Hepatocyte (in vitro differentiated cells): Measurements from ENCODE around the gene LSR. TPM values are rescaled to one million over a fixed set of nuclear protein-coding genes. Genes with fewer than 3 reads are reported as not detected.
"Not testable (repeated sequence)": the region's sequence is repeated elsewhere in the genome, so short reads cannot be mapped to it uniquely, and the experiment has no call there.

ENCODE experiments used
- DNase-seq: peaks from one replicate; pipeline ENCODE4 v3.0.0-alpha.2; 2016; ENCODE audit warnings: low spot score
- H2AFZ ChIP-seq: fragments of 200-600 bp; sonication (generic); 2 replicates; pipeline ENCODE4 v1.6.0; 2016; ENCODE audit warnings: antibody characterized with exemption, mild to moderate bottlenecking
- H3K27ac ChIP-seq: fragments of 200-600 bp; sonication (generic); 2 replicates; pipeline ENCODE4 v1.5.1; 2016; ENCODE audit warnings: mild to moderate bottlenecking
- H3K27me3 ChIP-seq: fragments of 200-600 bp; sonication (generic); 2 replicates; pipeline ENCODE4 v1.6.1; 2016
- H3K36me3 ChIP-seq: fragments of 200-600 bp; sonication (generic); replicated peaks from 2 replicates; pipeline ENCODE4 v1.5.1; 2016; ENCODE audit warnings: low read depth; ENCODE audit not compliant: insufficient read depth
- H3K4me1 ChIP-seq: fragments of 200-600 bp; sonication (generic); 2 replicates; pipeline ENCODE4 v1.5.1; 2016; ENCODE audit warnings: mild to moderate bottlenecking, moderate library complexity; ENCODE audit not compliant: insufficient read depth
- H3K4me2 ChIP-seq: fragments of 200-600 bp; sonication (generic); 2 replicates; pipeline ENCODE4 v1.6.0; 2016
- H3K4me3 ChIP-seq: fragments of 200-600 bp; sonication (generic); 2 replicates; pipeline ENCODE4 v1.5.1; 2016; ENCODE audit warnings: mild to moderate bottlenecking
- H3K79me2 ChIP-seq: fragments of 200-600 bp; sonication (generic); 2 replicates; pipeline ENCODE4 v1.6.0; 2017; ENCODE audit warnings: mild to moderate bottlenecking
- H3K9me2 ChIP-seq: fragments of 200-600 bp; sonication (generic); replicated peaks from 2 replicates; pipeline ENCODE4 v1.6.0; 2017; ENCODE audit warnings: mild to moderate bottlenecking; ENCODE audit not compliant: insufficient read depth
- H3K9me3 ChIP-seq: fragments of 200-600 bp; sonication (generic); 2 replicates; pipeline ENCODE4 v1.5.1; 2016; ENCODE audit warnings: low read depth, mild to moderate bottlenecking
- H4K20me1 ChIP-seq: fragments of 200-600 bp; sonication (generic); 2 replicates; pipeline ENCODE4 v1.6.0; 2016; ENCODE audit warnings: mild to moderate bottlenecking; ENCODE audit not compliant: insufficient read depth, poor library complexity, severe bottlenecking
- EZH2 ChIP-seq: fragments of 200-600 bp; sonication (generic); IDR thresholded peaks from 2 replicates; pipeline ENCODE4 v1.6.1; 2016; ENCODE audit warnings: antibody characterized with exemption, mild to moderate bottlenecking, borderline replicate concordance
- EZH2phosphoT487 ChIP-seq: fragments of 200-600 bp; sonication (generic); IDR thresholded peaks from one replicate; pipeline ENCODE4 v1.6.1; 2018; ENCODE audit warnings: antibody characterized with exemption, mild to moderate bottlenecking, low read depth, moderate library complexity; ENCODE audit not compliant: unreplicated experiment, severe bottlenecking
- WGBS: methylation state at CpG from one replicate; pipeline ENCODE4 v1.1.6; 2016; ENCODE audit warnings: low lambda C conversion rate; ENCODE audit errors: missing lambda C conversion rate; 5-methylcytosine and 5-hydroxymethylcytosine counted together
- polyA plus RNA-seq: library from polyadenylated mRNA; unstranded; fragments of >200 nt; fragmentation: Nextera tagmentation; extraction: Ambion mirVana; gene quantifications from 2 replicates; pipeline ENCODE4 v1.2.1, GENCODE V29; 2016
- total RNA-seq: library from RNA; depleted of rRNA; stranded (reverse); fragments of >200 nt; gene quantifications from 2 replicates; pipeline ENCODE4 v1.2.3, GENCODE V29; 2014
- TF ChIP-seq, protein P1 (sequence below): fragments of 200-600 bp; sonication (generic); IDR thresholded peaks from 2 replicates; pipeline ENCODE4 v1.5.1; 2016; ENCODE audit warnings: antibody characterized with exemption, mild to moderate bottlenecking; ENCODE audit not compliant: poor library complexity

LSR gene
- total and polyA plus RNA-seq, 2 experiments from 2014 or later, result 89.9 to 296 TPM

DNA sequence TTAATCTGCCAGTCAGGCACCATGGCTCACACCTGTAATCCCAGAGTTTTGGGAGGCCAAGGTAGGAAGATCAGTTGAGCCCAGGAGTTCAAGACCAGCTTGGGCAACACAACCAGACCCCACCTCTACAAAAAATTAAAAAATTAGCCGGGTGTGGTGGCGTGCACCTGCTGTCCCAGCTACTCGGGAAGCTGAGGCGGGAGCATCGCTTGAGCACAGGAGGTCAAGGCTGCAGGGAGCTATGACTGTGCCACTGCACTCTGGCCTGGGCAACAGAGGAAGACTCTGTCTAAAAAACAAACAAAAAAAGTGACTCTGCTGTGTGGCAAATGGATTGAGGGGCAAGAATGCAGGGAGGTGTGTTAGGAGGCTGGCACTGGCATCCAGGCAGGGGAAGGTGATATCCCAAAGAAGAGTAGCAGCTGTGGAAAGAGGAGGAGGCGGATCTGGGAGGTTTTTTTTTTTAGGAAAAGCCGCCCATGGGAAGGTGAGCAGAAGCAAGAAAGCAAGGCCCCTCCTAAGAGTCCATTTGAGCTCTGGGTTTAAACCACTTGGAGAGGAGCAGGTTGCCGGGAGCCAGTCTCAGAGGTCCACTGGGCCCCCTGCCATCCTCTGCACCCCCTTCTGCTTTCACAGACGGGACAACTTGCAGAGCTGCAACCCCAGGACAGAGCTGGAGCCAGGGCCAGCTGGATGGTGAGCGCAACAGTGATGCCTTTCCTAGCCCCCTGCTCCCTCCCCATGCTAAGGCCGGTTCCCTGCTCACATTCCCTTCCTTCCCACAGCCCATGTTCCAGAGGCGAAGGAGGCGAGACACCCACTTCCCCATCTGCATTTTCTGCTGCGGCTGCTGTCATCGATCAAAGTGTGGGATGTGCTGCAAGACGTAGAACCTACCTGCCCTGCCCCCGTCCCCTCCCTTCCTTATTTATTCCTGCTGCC lies 35.6 kb downstream of the LSR start:
- DNase-seq, result no peak
- H3K36me3 ChIP-seq, result no peaks in the 10 kb centered on the region
- no peaks in the 10 kb centered on the region for H4K20me1 ChIP-seq
- H2AFZ ChIP-seq, result no peak overlapping the region
- TF ChIP-seq EZH2phosphoT487, result no peak
- TF ChIP-seq EZH2, result no peak
- TF ChIP-seq, protein P1, sequence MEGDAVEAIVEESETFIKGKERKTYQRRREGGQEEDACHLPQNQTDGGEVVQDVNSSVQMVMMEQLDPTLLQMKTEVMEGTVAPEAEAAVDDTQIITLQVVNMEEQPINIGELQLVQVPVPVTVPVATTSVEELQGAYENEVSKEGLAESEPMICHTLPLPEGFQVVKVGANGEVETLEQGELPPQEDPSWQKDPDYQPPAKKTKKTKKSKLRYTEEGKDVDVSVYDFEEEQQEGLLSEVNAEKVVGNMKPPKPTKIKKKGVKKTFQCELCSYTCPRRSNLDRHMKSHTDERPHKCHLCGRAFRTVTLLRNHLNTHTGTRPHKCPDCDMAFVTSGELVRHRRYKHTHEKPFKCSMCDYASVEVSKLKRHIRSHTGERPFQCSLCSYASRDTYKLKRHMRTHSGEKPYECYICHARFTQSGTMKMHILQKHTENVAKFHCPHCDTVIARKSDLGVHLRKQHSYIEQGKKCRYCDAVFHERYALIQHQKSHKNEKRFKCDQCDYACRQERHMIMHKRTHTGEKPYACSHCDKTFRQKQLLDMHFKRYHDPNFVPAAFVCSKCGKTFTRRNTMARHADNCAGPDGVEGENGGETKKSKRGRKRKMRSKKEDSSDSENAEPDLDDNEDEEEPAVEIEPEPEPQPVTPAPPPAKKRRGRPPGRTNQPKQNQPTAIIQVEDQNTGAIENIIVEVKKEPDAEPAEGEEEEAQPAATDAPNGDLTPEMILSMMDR, result no peak
- H3K4me3 ChIP-seq, result no peak overlapping the region
- H3K9me3 ChIP-seq, result no peaks in the 10 kb centered on the region
- no peaks in the 10 kb centered on the region for H3K4me1 ChIP-seq
- 78% methylated on average over 17 of the region's 17 CpGs for WGBS
- no peaks in the 10 kb centered on the region for H3K27me3 ChIP-seq
- H3K9me2 ChIP-seq, result no peaks in the 10 kb centered on the region
- no peak overlapping the region for H3K27ac ChIP-seq
- no peak overlapping the region for H3K4me2 ChIP-seq
- no peaks in the 10 kb centered on the region for H3K79me2 ChIP-seq

- no peaks in the 10 kb centered on the region for H3K36me3 ChIP-seq
- no peaks in the 10 kb centered on the region for H3K79me2 ChIP-seq
- H3K27ac ChIP-seq, result no peak overlapping the region
- H4K20me1 ChIP-seq, result no peaks in the 10 kb centered on the region
- H3K27me3 ChIP-seq, result no peaks in the 10 kb centered on the region
- H2AFZ ChIP-seq, result no peak overlapping the region
- TF ChIP-seq EZH2phosphoT487, result no peak
- TF ChIP-seq, protein P1, result no peak
- TF ChIP-seq EZH2, result no peak
- H3K4me2 ChIP-seq, result no peak overlapping the region
- H3K4me3 ChIP-seq, result no peak overlapping the region
- no peaks in the 10 kb centered on the region for H3K9me3 ChIP-seq
- 45% methylated on average over 1 of the region's 1 CpG for WGBS
- H3K9me2 ChIP-seq, result no peaks in the 10 kb centered on the region
- no peak for DNase-seq
- H3K4me1 ChIP-seq, result no peaks in the 10 kb centered on the region
Measured at GRCh38 chr19:35285095-35285449, 36.3 kb downstream of the LSR start.

DNA sequence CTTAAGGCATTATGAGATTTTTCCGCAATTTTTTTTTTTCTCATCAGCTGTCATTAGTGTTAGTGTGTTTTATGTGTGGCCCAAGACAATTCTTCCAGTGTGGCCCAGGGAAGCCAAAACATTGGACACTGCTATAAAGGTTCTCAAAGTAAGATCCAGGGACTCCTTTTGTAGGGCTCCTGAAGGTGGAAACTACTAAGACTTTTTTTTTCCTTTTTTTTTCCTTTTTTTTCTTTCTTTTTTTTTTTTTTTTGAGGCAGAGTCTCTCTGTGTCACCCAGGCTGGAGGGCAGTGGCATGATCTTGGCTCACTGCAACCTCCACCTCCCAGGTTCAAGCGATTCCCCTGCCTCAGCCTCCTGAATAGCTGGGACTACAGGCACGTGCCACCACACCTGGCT lies 36.7 kb downstream of the LSR start:
- not testable (repeated sequence) for DNase-seq, H2AFZ ChIP-seq, H4K20me1 ChIP-seq, H3K27ac ChIP-seq, H3K9me3 ChIP-seq, H3K9me2 ChIP-seq, H3K27me3 ChIP-seq, H3K79me2 ChIP-seq, H3K4me3 ChIP-seq, H3K4me2 ChIP-seq, H3K36me3 ChIP-seq, H3K4me1 ChIP-seq
- WGBS, result 92% methylated on average over 3 of the region's 3 CpGs

GRCh38 chr19:35286101-35286500 lies 37.3 kb downstream of the LSR start:
- not testable (repeated sequence) for H2AFZ ChIP-seq, H3K4me2 ChIP-seq, H3K9me2 ChIP-seq, H3K27ac ChIP-seq, DNase-seq, H3K4me3 ChIP-seq, H3K36me3 ChIP-seq, H4K20me1 ChIP-seq, H3K9me3 ChIP-seq, H3K27me3 ChIP-seq, H3K79me2 ChIP-seq, H3K4me1 ChIP-seq
- 78% methylated on average over 5 of the region's 5 CpGs for WGBS
